Kidney (tissue), 14 donors: ENCODE data around the gene C17orf113. TPM values are rescaled to one million over a fixed set of nuclear protein-coding genes. Genes with fewer than 3 reads are reported as not detected.

Experiments
- DNase-seq, 5 donors: peaks; one replicate each; pipeline ENCODE4 v3.0.0-alpha.2; 2013 to 2020
- FAIRE-seq: peaks from 2 replicates; lab custom pipeline; 2012; peaks lifted over from hg19 to GRCh38; lab: Jason Lieb, UNC
- H3K27ac ChIP-seq, 2 donors: one replicate each; pipeline ENCODE4 v1.7.0; 2013; ENCODE audit warnings: low read depth in 2 of 2, low read length in 2 of 2, inconsistent platforms in 1 of 2
- H3K27me3 ChIP-seq: one replicate; pipeline ENCODE4 v1.7.1; 2013; ENCODE audit warnings: low read length, inconsistent platforms; ENCODE audit not compliant: control insufficient read depth, insufficient read depth
- H3K36me3 ChIP-seq, 3 donors: one replicate each; pipeline versions ENCODE4 v1.7.0 to v1.7.1; 2013; ENCODE audit warnings: low read length in 3 of 3, control low read depth in 1 of 3, inconsistent platforms in 1 of 3; ENCODE audit not compliant: insufficient read depth in 3 of 3, control insufficient read depth in 2 of 3
- H3K4me1 ChIP-seq, 3 donors: one replicate each; pipeline versions ENCODE4 v1.7.0 to v1.7.1; 2013; ENCODE audit warnings: low read length in 3 of 3, inconsistent platforms in 1 of 3, low read depth in 1 of 3; ENCODE audit not compliant: control insufficient read depth in 2 of 3, insufficient read depth in 2 of 3
- H3K4me3 ChIP-seq, 3 donors: one replicate each; pipeline versions ENCODE4 v1.7.0 to v1.8.1; 2013; ENCODE audit warnings: low read length in 3 of 3, control low read depth in 1 of 3, inconsistent platforms in 1 of 3
- H3K9ac ChIP-seq, 3 donors: one replicate each; pipeline versions ENCODE4 v1.7.0 to v1.7.1; 2013; ENCODE audit warnings: low read length in 3 of 3, control low read depth in 1 of 3, inconsistent platforms in 1 of 3
- H3K9me3 ChIP-seq, 3 donors: one replicate each; pipeline versions ENCODE4 v1.7.0 to v1.7.1; 2013; ENCODE audit warnings: low read length in 3 of 3, control low read depth in 1 of 3, inconsistent platforms in 1 of 3; ENCODE audit not compliant: control insufficient read depth in 2 of 3, insufficient read depth in 1 of 3
- CTCF ChIP-seq: IDR thresholded peaks from 3 replicates; pipeline ENCODE4 v1.5.1; 2012; ENCODE audit warnings: mild to moderate bottlenecking, moderate library complexity, borderline replicate concordance; ENCODE audit not compliant: insufficient read depth; ENCODE audit errors: extremely low read depth
- intact Hi-C: fragments of 100-400 bp; cut with DNase I; formaldehyde crosslinking; loops from one replicate; pipeline ENCODE4 v1.11.1; 2022
- polyA plus RNA-seq: library from polyadenylated mRNA; stranded (reverse); fragments of 350-450 nt; fragmentation: Illumina TruSeq; extraction: RNeasy Lipid Tissue Mini Kit (QIAGEN cat#74804); gene quantifications from one replicate; pipeline ENCODE4 v1.2.3, GENCODE V29; 2014; ENCODE audit warnings: low read depth, low replicate concordance; ENCODE audit not compliant: insufficient read depth
- total RNA-seq: library from RNA; stranded (reverse); fragmentation: NEBNext Ultra II Directional; extraction: Animal tissue kit (Norgen Biotek cat#: 25700); gene quantifications from one replicate; pipeline ENCODE4 v1.2.1, GENCODE V29; 2021
- donor health status: control.
- donor health status: control.
- donor health status: control.
- donor health status: control.
- donor health status: control.
- donor health status: DM: yes; HTN: yes; CAD: no.
- donor health status: Normal renal cell carcinoma (clear cell type).

C17orf113 gene
- total and polyA plus RNA-seq, 2 donors from 2014 or later: 1.1 to 3.8 TPM

GRCh38 chr17:42039794-42040763 lies 10.3 kb downstream of the C17orf113 start:
- intact Hi-C loops: no loop called here
- Histone ChIP-seq H3K4me1 (no peaks in the 10 kb centered on the region), H3K9ac (no peak overlapping the region), H3K27ac (no peak overlapping the region), H3K9me3 (no peaks in the 10 kb centered on the region), H3K4me3 (no peak overlapping the region), H3K27me3 (no peaks in the 10 kb centered on the region), H3K36me3 (no peaks in the 10 kb centered on the region)
- TF ChIP-seq CTCF: no peak
- DNase-seq (no peak), FAIRE-seq (no peak)

- H3K9ac ChIP-seq: no peak overlapping the region
- no peaks in the 10 kb centered on the region for H3K9me3 ChIP-seq
- intact Hi-C loops: no loop called here
- no peak for TF ChIP-seq CTCF
- no peak overlapping the region for H3K4me3 ChIP-seq
- no peaks in the 10 kb centered on the region for H3K27me3 ChIP-seq
- no peak overlapping the region for H3K27ac ChIP-seq
- no peaks in the 10 kb centered on the region for H3K36me3 ChIP-seq
- FAIRE-seq (no peak), DNase-seq (no peak)
- H3K4me1 ChIP-seq: no peaks in the 10 kb centered on the region
Observed at GRCh38 chr17:42038221-42038973, 12.0 kb downstream of the C17orf113 start.

GRCh38 chr17:42034059-42034458 lies 16.3 kb downstream of the C17orf113 start:
- no peaks in the 10 kb centered on the region for H3K9me3 ChIP-seq
- no peak for DNase-seq
- H3K36me3 ChIP-seq: no peaks in the 10 kb centered on the region
- TF ChIP-seq CTCF: no peak
- intact Hi-C loops: no loop called here
- H3K4me1 ChIP-seq: no peaks in the 10 kb centered on the region
- no peak for FAIRE-seq
- H3K9ac ChIP-seq: no peak overlapping the region
- H3K4me3 ChIP-seq: no peak overlapping the region
- H3K27ac ChIP-seq: no peak overlapping the region
- no peaks in the 10 kb centered on the region for H3K27me3 ChIP-seq
